SU-DHL-6 (cell line): ENCODE results near the gene EFNB2.

Experiments used
- CTCF ChIP-seq: fragments of 200-600 bp; sonication (generic); IDR thresholded peaks from one replicate; pipeline ENCODE4 v1.5.1; 2017; ENCODE audit warnings: antibody characterized with exemption, mild to moderate bottlenecking, low read length, moderate library complexity; ENCODE audit not compliant: insufficient read depth, poor library complexity, severe bottlenecking
- EZH2phosphoT487 ChIP-seq: fragments of 200-600 bp; sonication (generic), shearing (Covaris generic); conservative IDR thresholded peaks from 2 replicates; pipeline ENCODE4 v1.6.1; 2018; ENCODE audit warnings: mild to moderate bottlenecking, antibody characterized with exemption, low read length, moderate library complexity, mixed read lengths

GRCh38 chr13:106540613-106541012 is 5.2 kb upstream of the EFNB2 start:
- TF ChIP-seq CTCF = no peak
- no peak for TF ChIP-seq EZH2phosphoT487
